GM23248 (cell line): ENCODE data around the gene TBXAS1.

Experiments
- EZH2 ChIP-seq: fragments of 200-600 bp; sonication (generic); IDR thresholded peaks from 2 replicates; pipeline ENCODE4 v1.6.1; 2018; ENCODE audit warnings: antibody characterized with exemption, mild to moderate bottlenecking; ENCODE audit not compliant: insufficient read depth, poor library complexity, severe bottlenecking
- EZH2phosphoT487 ChIP-seq: fragments of 200-600 bp; sonication (generic); IDR thresholded peaks from 2 replicates; pipeline ENCODE4 v1.6.1; 2018; ENCODE audit warnings: antibody characterized with exemption, moderate library complexity, mild to moderate bottlenecking, low read depth; ENCODE audit not compliant: insufficient read depth

DNA sequence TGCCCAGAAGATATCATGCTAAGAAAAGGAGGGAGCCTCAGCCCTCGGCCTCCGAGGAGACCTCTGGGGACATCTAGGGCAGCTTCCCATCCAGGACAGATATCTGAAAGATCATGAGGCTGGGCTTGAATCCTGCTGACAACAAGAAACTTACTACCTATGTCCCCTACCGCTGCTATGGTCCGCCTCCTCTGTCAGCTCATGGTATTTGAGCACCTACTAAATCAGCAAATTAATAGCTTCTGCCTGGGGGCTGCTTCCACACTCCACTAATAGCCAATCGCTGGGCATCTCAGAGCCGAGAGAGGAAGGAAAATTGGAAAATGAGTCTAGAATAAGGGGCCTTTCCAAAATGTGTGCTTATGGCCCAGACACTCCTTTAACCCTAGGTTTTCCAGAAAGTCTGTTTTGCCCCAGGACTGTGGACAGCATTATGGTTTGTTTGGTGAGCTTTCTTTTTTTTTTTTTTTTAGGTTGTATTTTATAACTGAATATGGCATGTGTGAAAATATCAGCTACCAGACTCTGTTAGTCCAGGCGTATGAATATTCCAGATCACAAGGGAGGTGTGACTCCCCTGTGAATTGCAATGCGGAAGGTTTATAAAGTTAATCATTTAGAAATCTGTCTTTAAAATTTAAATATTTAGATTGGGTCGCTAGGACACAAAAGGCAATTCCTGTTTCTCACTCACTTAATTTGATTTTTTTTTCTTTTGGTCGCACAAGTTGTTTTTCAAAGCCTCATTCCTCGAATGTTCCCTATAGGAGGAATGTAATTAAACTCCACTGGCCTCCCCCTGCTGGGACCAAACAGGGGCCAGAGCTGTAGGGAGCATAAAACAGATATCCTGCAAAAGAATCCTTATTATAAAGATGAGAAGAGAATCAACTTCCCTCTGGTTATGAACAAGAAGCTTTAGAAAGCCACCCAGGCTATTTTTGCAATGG is 144.3 kb downstream of the TBXAS1 start:
- TF ChIP-seq EZH2, result no peak
- TF ChIP-seq EZH2phosphoT487, result no peak
